Measurements from ENCODE around the gene TDRD3. TPM values are rescaled to one million over a fixed set of nuclear protein-coding genes. Genes with fewer than 3 reads are reported as not detected.

TDRD3 gene
- polyA plus RNA-seq, 1 of the 3 experiments (the other 2 are of a cell fraction) = 3.8 TPM

DNA sequence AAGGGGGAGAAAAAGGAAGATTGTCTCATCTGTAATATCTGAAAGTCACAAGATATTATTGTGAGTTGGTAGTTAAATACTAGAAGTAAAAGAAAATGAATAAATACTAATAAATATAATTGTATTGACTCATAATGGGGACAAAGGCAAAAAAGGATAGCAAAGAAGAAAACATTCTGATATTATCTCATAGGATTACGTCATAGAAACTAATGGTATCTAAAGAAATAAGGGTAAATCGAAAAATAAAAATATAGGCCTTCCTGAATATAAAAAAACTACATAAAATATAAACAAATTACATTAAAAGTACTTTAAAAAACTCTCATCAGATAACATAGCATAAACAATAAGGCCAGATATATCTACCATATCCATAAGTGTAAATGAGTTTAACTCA lies 38.6 kb upstream of the TDRD3 start:
- 66% methylated on average over 2 of the region's 2 CpGs for WGBS (ENCODE audit: low lambda C conversion rate)
- Histone ChIP-seq H3K9ac (no peak overlapping the region), H3K27me3 (ENCODE audit: insufficient read depth) (no peaks in the 10 kb centered on the region), H3K9me2 (no peaks in the 10 kb centered on the region), H3K4me2 (no peak overlapping the region), H3K9me3 (no peaks in the 10 kb centered on the region), H3K79me2 (ENCODE audit: insufficient read depth) (no peaks in the 10 kb centered on the region), H3K36me3 (replicated peaks in 1 of 2; ENCODE audit: control insufficient read depth in 1 of 2, insufficient read depth in 2 of 2, low read length in 1 of 2) (no peaks in the 10 kb centered on the region), H3F3A (replicated peaks; ENCODE audit: insufficient read depth) (no peaks in the 10 kb centered on the region), H2AFZ (ENCODE audit: low read depth) (no peak overlapping the region), H3K4me3 (ENCODE audit: low read depth in 2 of 2, low read length in 1 of 2) (no peak overlapping the region), H3K27ac (ENCODE audit: low read depth in 2 of 2, low read length in 1 of 2) (no peak overlapping the region), H3K4me1 (ENCODE audit: control insufficient read depth in 1 of 2, insufficient read depth in 2 of 2, low read depth in 1 of 2, low read length in 1 of 2) (no peaks in the 10 kb centered on the region), H4K20me1 (ENCODE audit: insufficient read depth) (no peaks in the 10 kb centered on the region)
- TF ChIP-seq FOXJ3 (CRISPR knock-in tag; IDR thresholded peaks at IDR 0.05) (no peak), RCOR1 (IDR thresholded peaks at IDR 0.05; ENCODE audit: low read length) (no peak)
- POLR2A ChIA-PET = no interaction called here
- DNase-seq = no peak
- CTCF ChIA-PET = interaction anchor here (1.3 to 1.6 kb wide), 2 partner anchors 10 to 72 kb away, joined by 4 to 7 read pairs; no protein-coding TSS in a partner anchor

DNA sequence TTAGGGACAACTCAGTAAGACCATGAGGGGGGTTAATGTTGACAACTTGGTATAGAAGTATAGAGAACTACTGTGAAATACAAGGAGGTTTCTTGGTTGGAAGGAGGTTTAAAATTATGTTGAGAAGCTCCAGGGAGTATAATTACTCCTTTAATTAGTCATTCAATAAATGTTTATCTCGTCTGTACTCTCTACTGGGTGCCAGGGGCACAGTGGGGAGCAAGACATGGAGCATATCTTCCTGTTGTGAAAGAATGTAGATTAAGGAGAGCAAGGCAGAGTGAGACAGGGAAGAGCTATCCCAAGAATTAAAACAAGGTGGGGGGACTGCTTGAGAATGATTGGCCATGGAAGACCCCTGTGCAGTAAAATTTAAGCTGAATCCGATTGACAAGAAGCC lies 33.7 kb upstream of the TDRD3 start:
- ChIA-PET POLR2A (interaction anchor here (0.6 kb wide), 1 partner anchor 33 kb away, joined by 3 read pairs; no protein-coding TSS in a partner anchor), CTCF (interaction anchor here (1.1 kb wide), 1 partner anchor 74 kb away, joined by 3 read pairs; no protein-coding TSS in a partner anchor)
- H3K4me2 ChIP-seq = no peak overlapping the region
- no peaks in the 10 kb centered on the region for H3K9me2 ChIP-seq
- no peaks in the 10 kb centered on the region for H3K4me1 ChIP-seq (ENCODE audit: control insufficient read depth in 1 of 2, insufficient read depth in 2 of 2, low read depth in 1 of 2, low read length in 1 of 2)
- no peak for TF ChIP-seq RCOR1 (IDR thresholded peaks at IDR 0.05; ENCODE audit: low read length)
- no peak for TF ChIP-seq MAX (IDR thresholded peaks at IDR 0.05; ENCODE audit: low read depth)
- TF ChIP-seq CHD2 (IDR thresholded peaks at IDR 0.05; ENCODE audit: low read length, partially characterized antibody) = no peak
- no peak for TF ChIP-seq ZBTB33 (IDR thresholded peaks at IDR 0.05; ENCODE audit: borderline replicate concordance, low read depth)
- TF ChIP-seq CTCF (IDR thresholded peaks at IDR 0.05) = no peak
- TF ChIP-seq REST (IDR thresholded peaks at IDR 0.05; ENCODE audit: low read depth, low read length) = no peak
- TF ChIP-seq GABPA (IDR thresholded peaks at IDR 0.05; ENCODE audit: low read depth) = no peak
- no peak for TF ChIP-seq JUND (IDR thresholded peaks at IDR 0.05)
- no peak for TF ChIP-seq RAD21 (IDR thresholded peaks at IDR 0.05; ENCODE audit: low read length)
- TF ChIP-seq GATA2 (CRISPR knock-in tag; IDR thresholded peaks at IDR 0.05) = no peak
- TF ChIP-seq IRF3 (IDR thresholded peaks at IDR 0.05; ENCODE audit: low read depth, low read length) = no peak
- TF ChIP-seq EP300 (IDR thresholded peaks at IDR 0.05; ENCODE audit: borderline replicate concordance in 1 of 2, low read depth in 1 of 2, low read length in 1 of 2) = no peak
- no peak for TF ChIP-seq MEF2A (IDR thresholded peaks at IDR 0.05; ENCODE audit: borderline replicate concordance, low read depth)
- TF ChIP-seq ELF1 (IDR thresholded peaks at IDR 0.05) = no peak
- TF ChIP-seq RFX5 (IDR thresholded peaks at IDR 0.05; ENCODE audit: low read length) = no peak
- TF ChIP-seq FOXJ3 (CRISPR knock-in tag; IDR thresholded peaks at IDR 0.05) = no peak
- no peak for TF ChIP-seq TCF12 (IDR thresholded peaks at IDR 0.05)
- TF ChIP-seq NRF1 (IDR thresholded peaks at IDR 0.05; ENCODE audit: low read depth, low read length) = no peak
- no peak for TF ChIP-seq SIN3A (IDR thresholded peaks at IDR 0.05; ENCODE audit: borderline replicate concordance, low read depth, low read length)
- TF ChIP-seq FOSL2 (IDR thresholded peaks at IDR 0.05; ENCODE audit: borderline replicate concordance, low read depth) = no peak
- no peaks in the 10 kb centered on the region for H4K20me1 ChIP-seq (ENCODE audit: insufficient read depth)
- no peaks in the 10 kb centered on the region for H3K79me2 ChIP-seq (ENCODE audit: insufficient read depth)
- no peak overlapping the region for H2AFZ ChIP-seq (ENCODE audit: low read depth)
- no peak overlapping the region for H3K9ac ChIP-seq
- no peaks in the 10 kb centered on the region for H3K9me3 ChIP-seq
- H3K27ac ChIP-seq (ENCODE audit: low read depth in 2 of 2, low read length in 1 of 2) = no peak overlapping the region
- 26% methylated on average over 2 of the region's 2 CpGs for WGBS (ENCODE audit: low lambda C conversion rate)
- H3K4me3 ChIP-seq (ENCODE audit: low read depth in 2 of 2, low read length in 1 of 2) = no peak overlapping the region
- no peaks in the 10 kb centered on the region for H3F3A ChIP-seq (replicated peaks; ENCODE audit: insufficient read depth)
- no peaks in the 10 kb centered on the region for H3K36me3 ChIP-seq (replicated peaks in 1 of 2; ENCODE audit: control insufficient read depth in 1 of 2, insufficient read depth in 2 of 2, low read length in 1 of 2)
- H3K27me3 ChIP-seq (ENCODE audit: insufficient read depth) = no peaks in the 10 kb centered on the region
- DNase-seq = no peak
